ENCODE results near the gene WBP4.
"Not testable (repeated sequence)": the region's sequence is repeated elsewhere in the genome, so short reads cannot be mapped to it uniquely, and the experiment has no call there.

WBP4 gene

DNA sequence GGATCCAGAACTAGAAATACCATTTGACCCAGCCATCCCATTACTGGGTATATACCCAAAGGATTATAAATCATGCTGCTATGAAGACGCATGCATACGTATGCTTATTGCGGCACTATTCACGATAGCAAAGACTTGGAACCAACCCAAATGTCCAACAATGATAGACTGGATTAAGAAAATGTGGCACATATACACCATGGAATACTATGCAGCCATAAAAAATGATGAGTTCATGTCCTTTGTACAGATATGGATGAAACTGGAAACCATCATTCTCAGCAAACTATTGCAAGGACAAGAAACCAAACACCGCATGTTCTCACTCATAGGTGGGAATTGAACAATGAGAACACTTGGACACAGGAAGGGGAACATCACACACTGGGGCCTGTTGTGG, 24.8 kb upstream of the WBP4 start:
- H3K18ac ChIP-seq (ENCODE audit: low read depth in 1 of 2, low read length in 2 of 2); H2BK15ac ChIP-seq (ENCODE audit: low read depth, poor library complexity, severe bottlenecking); H2BK120ac ChIP-seq (ENCODE audit: low read depth, low read length); H3K4me2 ChIP-seq (ENCODE audit: low read length, poor library complexity, severe bottlenecking); DNase-seq; H3K27me3 ChIP-seq (ENCODE audit: control insufficient read depth in 1 of 2, insufficient read depth in 1 of 2, low read length in 2 of 2); H3K9me3 ChIP-seq (ENCODE audit: control insufficient read depth, low read length); H3K4me3 ChIP-seq (ENCODE audit: insufficient read depth in 1 of 2, low read depth in 1 of 2, low read length in 2 of 2); H4K8ac ChIP-seq (ENCODE audit: low read length); H3K27ac ChIP-seq (ENCODE audit: low read length, poor library complexity, severe bottlenecking); H3K4me1 ChIP-seq (ENCODE audit: control insufficient read depth, insufficient read depth, low read depth, low read length); H3K79me1 ChIP-seq (replicated peaks; ENCODE audit: low read length, poor library complexity, severe bottlenecking); H3K14ac ChIP-seq (ENCODE audit: low read length in 2 of 2); H2AK5ac ChIP-seq (ENCODE audit: low read length, severe bottlenecking); H2AFZ ChIP-seq (ENCODE audit: low read depth, low read length); H3K23ac ChIP-seq (ENCODE audit: low read length in 2 of 2); H2BK12ac ChIP-seq (ENCODE audit: low read length in 2 of 2); H2BK5ac ChIP-seq (ENCODE audit: low read depth, low read length, poor library complexity, severe bottlenecking); H3K4ac ChIP-seq (ENCODE audit: low read depth in 1 of 2, low read length in 2 of 2); H3K9ac ChIP-seq (ENCODE audit: low read length); H3K36me3 ChIP-seq (ENCODE audit: control insufficient read depth in 1 of 2, insufficient read depth in 2 of 2, low read depth in 1 of 2, low read length in 2 of 2); H4K91ac ChIP-seq (ENCODE audit: low read length): not testable (repeated sequence)
- WGBS = no CpG with 5 or more reads among the region's 5 CpGs

DNA sequence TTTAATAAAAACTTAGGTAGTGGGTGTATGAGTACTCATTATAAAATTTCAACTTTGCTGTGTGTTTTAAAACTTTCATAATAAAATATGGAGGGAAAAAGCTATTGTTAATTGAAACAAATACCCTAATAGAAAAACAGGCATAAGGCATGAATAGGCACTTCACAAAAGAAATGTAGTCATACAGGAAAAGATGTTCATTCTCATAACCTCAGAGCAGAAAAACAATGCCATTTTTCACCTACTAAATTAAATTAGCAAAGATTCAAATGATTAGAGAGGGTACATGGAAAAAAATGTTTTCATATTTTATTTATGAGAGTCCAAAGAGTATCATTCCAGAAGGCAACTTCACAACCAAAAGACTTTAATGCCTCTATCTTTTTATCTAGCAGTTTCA, 21.6 kb upstream of the WBP4 start:
- no peak for DNase-seq
- H3K9ac ChIP-seq (ENCODE audit: low read length) = no peak overlapping the region
- H3K14ac ChIP-seq (ENCODE audit: low read length in 2 of 2) = no peak overlapping the region
- H2BK5ac ChIP-seq (ENCODE audit: low read depth, low read length, poor library complexity, severe bottlenecking) = no peak overlapping the region
- H2AFZ ChIP-seq (ENCODE audit: low read depth, low read length) = no peak overlapping the region
- H2AK5ac ChIP-seq (ENCODE audit: low read length, severe bottlenecking) = no peak overlapping the region
- no peak overlapping the region for H3K23ac ChIP-seq (ENCODE audit: low read length in 2 of 2)
- H3K4ac ChIP-seq (ENCODE audit: low read depth in 1 of 2, low read length in 2 of 2) = no peak overlapping the region
- no peak overlapping the region for H3K27ac ChIP-seq (ENCODE audit: low read length, poor library complexity, severe bottlenecking)
- H3K36me3 ChIP-seq (ENCODE audit: control insufficient read depth in 1 of 2, insufficient read depth in 2 of 2, low read depth in 1 of 2, low read length in 2 of 2) = no peaks in the 10 kb centered on the region
- no peak overlapping the region for H3K4me3 ChIP-seq (ENCODE audit: insufficient read depth in 1 of 2, low read depth in 1 of 2, low read length in 2 of 2)
- H4K8ac ChIP-seq (ENCODE audit: low read length) = no peak overlapping the region
- H3K4me1 ChIP-seq (ENCODE audit: control insufficient read depth, insufficient read depth, low read depth, low read length) = no peaks in the 10 kb centered on the region
- H3K4me2 ChIP-seq (ENCODE audit: low read length, poor library complexity, severe bottlenecking) = no peak overlapping the region
- no peak overlapping the region for H2BK15ac ChIP-seq (ENCODE audit: low read depth, poor library complexity, severe bottlenecking)
- H3K27me3 ChIP-seq (ENCODE audit: control insufficient read depth in 1 of 2, insufficient read depth in 1 of 2, low read length in 2 of 2) = no peaks in the 10 kb centered on the region
- no peak overlapping the region for H2BK12ac ChIP-seq (ENCODE audit: low read length in 2 of 2)
- H2BK120ac ChIP-seq (ENCODE audit: low read depth, low read length) = no peak overlapping the region
- no peak overlapping the region for H4K91ac ChIP-seq (ENCODE audit: low read length)
- H3K9me3 ChIP-seq (ENCODE audit: control insufficient read depth, low read length) = no peaks in the 10 kb centered on the region
- H3K18ac ChIP-seq (ENCODE audit: low read depth in 1 of 2, low read length in 2 of 2) = no peak overlapping the region
- H3K79me1 ChIP-seq (replicated peaks; ENCODE audit: low read length, poor library complexity, severe bottlenecking) = peaks cover 8% of the 10 kb centered on the region

- Histone ChIP-seq H3K36me3 (ENCODE audit: control insufficient read depth in 1 of 2, insufficient read depth in 2 of 2, low read depth in 1 of 2, low read length in 2 of 2) (no peaks in the 10 kb centered on the region), H3K4me3 (ENCODE audit: insufficient read depth in 1 of 2, low read depth in 1 of 2, low read length in 2 of 2) (no peak overlapping the region), H4K91ac (ENCODE audit: low read length) (no peak overlapping the region), H2BK15ac (ENCODE audit: low read depth, poor library complexity, severe bottlenecking) (no peak overlapping the region), H3K14ac (ENCODE audit: low read length in 2 of 2) (no peak overlapping the region), H2BK5ac (ENCODE audit: low read depth, low read length, poor library complexity, severe bottlenecking) (no peak overlapping the region), H3K27me3 (ENCODE audit: control insufficient read depth in 1 of 2, insufficient read depth in 1 of 2, low read length in 2 of 2) (no peaks in the 10 kb centered on the region), H2BK12ac (ENCODE audit: low read length in 2 of 2) (no peak overlapping the region), H3K4me2 (ENCODE audit: low read length, poor library complexity, severe bottlenecking) (no peak overlapping the region), H2BK120ac (ENCODE audit: low read depth, low read length) (no peak overlapping the region), H2AK5ac (ENCODE audit: low read length, severe bottlenecking) (no peak overlapping the region), H3K18ac (ENCODE audit: low read depth in 1 of 2, low read length in 2 of 2) (no peak overlapping the region), H3K23ac (ENCODE audit: low read length in 2 of 2) (no peak overlapping the region), H3K9me3 (ENCODE audit: control insufficient read depth, low read length) (no peaks in the 10 kb centered on the region), H3K4ac (ENCODE audit: low read depth in 1 of 2, low read length in 2 of 2) (no peak overlapping the region), H3K79me1 (replicated peaks; ENCODE audit: low read length, poor library complexity, severe bottlenecking) (peaks cover 4% of the 10 kb centered on the region), H4K8ac (ENCODE audit: low read length) (no peak overlapping the region), H3K27ac (ENCODE audit: low read length, poor library complexity, severe bottlenecking) (no peak overlapping the region), H3K4me1 (ENCODE audit: control insufficient read depth, insufficient read depth, low read depth, low read length) (no peaks in the 10 kb centered on the region), H2AFZ (ENCODE audit: low read depth, low read length) (no peak overlapping the region), H3K9ac (ENCODE audit: low read length) (no peak overlapping the region)
- DNase-seq = peak; percentile 32
- WGBS = 68% methylated on average over 9 of the region's 9 CpGs
Observed at GRCh38 chr13:41040584-41041334, 20.6 kb upstream of the WBP4 start.

DNA sequence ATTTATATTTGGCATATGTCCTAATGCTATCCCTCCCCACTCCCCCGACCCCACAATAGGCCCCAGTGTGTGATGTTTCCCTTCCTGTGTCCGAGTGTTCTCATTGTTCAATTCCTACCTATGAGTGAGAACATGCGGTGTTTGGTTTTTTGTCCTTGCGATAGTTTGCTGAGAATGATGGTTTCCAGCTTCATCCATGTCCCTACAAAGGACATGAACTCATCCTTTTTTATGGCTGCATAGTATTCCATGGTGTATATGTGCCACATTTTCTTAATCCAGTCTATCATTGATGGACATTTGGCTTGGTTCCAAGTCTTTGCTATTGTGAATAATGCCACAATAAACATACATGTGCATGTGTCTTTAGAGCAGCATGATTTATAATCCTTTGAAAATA, 18.9 kb upstream of the WBP4 start:
- H2AK5ac ChIP-seq (ENCODE audit: low read length, severe bottlenecking); H3K36me3 ChIP-seq (ENCODE audit: control insufficient read depth in 1 of 2, insufficient read depth in 2 of 2, low read depth in 1 of 2, low read length in 2 of 2); H3K4me1 ChIP-seq (ENCODE audit: control insufficient read depth, insufficient read depth, low read depth, low read length); H4K91ac ChIP-seq (ENCODE audit: low read length); H2BK120ac ChIP-seq (ENCODE audit: low read depth, low read length); H3K4me2 ChIP-seq (ENCODE audit: low read length, poor library complexity, severe bottlenecking); H3K4me3 ChIP-seq (ENCODE audit: insufficient read depth in 1 of 2, low read depth in 1 of 2, low read length in 2 of 2); H3K27ac ChIP-seq (ENCODE audit: low read length, poor library complexity, severe bottlenecking); H3K23ac ChIP-seq (ENCODE audit: low read length in 2 of 2); H3K14ac ChIP-seq (ENCODE audit: low read length in 2 of 2); H2BK12ac ChIP-seq (ENCODE audit: low read length in 2 of 2); H3K79me1 ChIP-seq (replicated peaks; ENCODE audit: low read length, poor library complexity, severe bottlenecking); H2AFZ ChIP-seq (ENCODE audit: low read depth, low read length); H2BK5ac ChIP-seq (ENCODE audit: low read depth, low read length, poor library complexity, severe bottlenecking); H3K9me3 ChIP-seq (ENCODE audit: control insufficient read depth, low read length); H3K4ac ChIP-seq (ENCODE audit: low read depth in 1 of 2, low read length in 2 of 2); DNase-seq; H3K18ac ChIP-seq (ENCODE audit: low read depth in 1 of 2, low read length in 2 of 2); H4K8ac ChIP-seq (ENCODE audit: low read length); H3K9ac ChIP-seq (ENCODE audit: low read length); H2BK15ac ChIP-seq (ENCODE audit: low read depth, poor library complexity, severe bottlenecking); H3K27me3 ChIP-seq (ENCODE audit: control insufficient read depth in 1 of 2, insufficient read depth in 1 of 2, low read length in 2 of 2): not testable (repeated sequence)
- no CpG with 5 or more reads among the region's 4 CpGs for WGBS
